ENCODE data around the gene DEXI.
"Not testable (repeated sequence)": the region's sequence is repeated elsewhere in the genome, so short reads cannot be mapped to it uniquely, and the experiment has no call there.

DNA sequence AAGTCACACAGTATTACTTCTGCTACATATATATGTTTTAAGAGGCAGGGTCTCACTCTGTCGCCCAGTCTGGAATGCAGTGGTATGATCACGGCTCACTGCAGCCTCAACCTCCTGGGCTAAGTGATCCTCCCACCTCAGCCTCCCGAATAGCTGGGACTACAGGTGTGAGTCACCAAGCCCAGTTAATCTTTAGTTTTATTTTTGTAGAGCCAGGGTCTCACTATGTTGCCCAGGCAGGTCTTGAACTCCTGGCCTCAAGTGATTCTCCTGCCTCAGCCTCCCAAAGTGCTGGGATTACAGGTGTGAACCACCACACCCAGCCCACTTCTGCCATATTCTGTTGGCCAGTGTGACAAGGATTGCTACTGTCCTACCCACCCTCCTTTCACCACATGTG, 17.0 kb downstream of the DEXI start:
- TF ChIP-seq, protein P1, sequence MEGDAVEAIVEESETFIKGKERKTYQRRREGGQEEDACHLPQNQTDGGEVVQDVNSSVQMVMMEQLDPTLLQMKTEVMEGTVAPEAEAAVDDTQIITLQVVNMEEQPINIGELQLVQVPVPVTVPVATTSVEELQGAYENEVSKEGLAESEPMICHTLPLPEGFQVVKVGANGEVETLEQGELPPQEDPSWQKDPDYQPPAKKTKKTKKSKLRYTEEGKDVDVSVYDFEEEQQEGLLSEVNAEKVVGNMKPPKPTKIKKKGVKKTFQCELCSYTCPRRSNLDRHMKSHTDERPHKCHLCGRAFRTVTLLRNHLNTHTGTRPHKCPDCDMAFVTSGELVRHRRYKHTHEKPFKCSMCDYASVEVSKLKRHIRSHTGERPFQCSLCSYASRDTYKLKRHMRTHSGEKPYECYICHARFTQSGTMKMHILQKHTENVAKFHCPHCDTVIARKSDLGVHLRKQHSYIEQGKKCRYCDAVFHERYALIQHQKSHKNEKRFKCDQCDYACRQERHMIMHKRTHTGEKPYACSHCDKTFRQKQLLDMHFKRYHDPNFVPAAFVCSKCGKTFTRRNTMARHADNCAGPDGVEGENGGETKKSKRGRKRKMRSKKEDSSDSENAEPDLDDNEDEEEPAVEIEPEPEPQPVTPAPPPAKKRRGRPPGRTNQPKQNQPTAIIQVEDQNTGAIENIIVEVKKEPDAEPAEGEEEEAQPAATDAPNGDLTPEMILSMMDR (conservative IDR thresholded peaks at IDR 0.05; ENCODE audit: low read depth, low read length), result not testable (repeated sequence)
- TF ChIP-seq CEBPB (IDR thresholded peaks at IDR 0.05; ENCODE audit: low read depth, low read length); MAZ (IDR thresholded peaks at IDR 0.05; ENCODE audit: borderline replicate concordance, low read depth, low read length); BHLHE40 (IDR thresholded peaks at IDR 0.05; ENCODE audit: low read depth, low read length); POLR2A (IDR thresholded peaks at IDR 0.05; ENCODE audit: low read depth, low read length); RAD21 (IDR thresholded peaks at IDR 0.05; ENCODE audit: low read length); MXI1 (IDR thresholded peaks at IDR 0.05; ENCODE audit: borderline replicate concordance, low read depth, low read length); RCOR1 (IDR thresholded peaks at IDR 0.05; ENCODE audit: insufficient replicate concordance, low read length); NFE2L2 (IDR thresholded peaks at IDR 0.05; ENCODE audit: low read depth, low read length); SMC3 (IDR thresholded peaks at IDR 0.05; ENCODE audit: low read depth, low read length); ELK1 (IDR thresholded peaks at IDR 0.05; ENCODE audit: borderline replicate concordance, low read depth, low read length); MAFK (IDR thresholded peaks at IDR 0.05; ENCODE audit: low read depth, low read length): not testable (repeated sequence)
